ENCODE measurements around the gene MICAL3.

The MICAL3 gene

GRCh38 chr22:17807578-17808410 is 216.6 kb downstream of the MICAL3 start:
- DNase-seq = peak; percentile 18

DNA sequence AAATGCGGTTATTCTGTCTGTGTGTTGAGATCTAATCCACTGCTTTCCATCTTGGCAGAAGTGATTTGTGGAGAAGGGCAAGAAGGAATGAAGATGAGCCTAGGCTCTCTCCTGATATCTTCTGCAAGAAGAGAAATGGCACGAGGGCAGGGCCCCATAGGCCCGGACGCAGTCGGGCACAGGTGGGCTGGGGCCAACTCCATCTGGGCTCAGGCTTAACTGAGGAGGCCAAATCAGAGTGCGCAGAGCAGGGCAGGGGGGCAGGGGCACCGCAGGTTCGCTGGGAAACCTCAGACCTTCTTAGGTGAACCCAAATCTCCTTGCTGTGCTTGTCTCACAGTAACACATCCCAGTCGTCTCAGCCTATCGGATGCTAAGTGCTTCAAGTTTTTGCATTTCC is 217.3 kb downstream of the MICAL3 start:
- DNase-seq = no peak

- peak; percentile 48 for DNase-seq
Measured at GRCh38 chr22:17806437-17806836, 217.9 kb downstream of the MICAL3 start.

DNA sequence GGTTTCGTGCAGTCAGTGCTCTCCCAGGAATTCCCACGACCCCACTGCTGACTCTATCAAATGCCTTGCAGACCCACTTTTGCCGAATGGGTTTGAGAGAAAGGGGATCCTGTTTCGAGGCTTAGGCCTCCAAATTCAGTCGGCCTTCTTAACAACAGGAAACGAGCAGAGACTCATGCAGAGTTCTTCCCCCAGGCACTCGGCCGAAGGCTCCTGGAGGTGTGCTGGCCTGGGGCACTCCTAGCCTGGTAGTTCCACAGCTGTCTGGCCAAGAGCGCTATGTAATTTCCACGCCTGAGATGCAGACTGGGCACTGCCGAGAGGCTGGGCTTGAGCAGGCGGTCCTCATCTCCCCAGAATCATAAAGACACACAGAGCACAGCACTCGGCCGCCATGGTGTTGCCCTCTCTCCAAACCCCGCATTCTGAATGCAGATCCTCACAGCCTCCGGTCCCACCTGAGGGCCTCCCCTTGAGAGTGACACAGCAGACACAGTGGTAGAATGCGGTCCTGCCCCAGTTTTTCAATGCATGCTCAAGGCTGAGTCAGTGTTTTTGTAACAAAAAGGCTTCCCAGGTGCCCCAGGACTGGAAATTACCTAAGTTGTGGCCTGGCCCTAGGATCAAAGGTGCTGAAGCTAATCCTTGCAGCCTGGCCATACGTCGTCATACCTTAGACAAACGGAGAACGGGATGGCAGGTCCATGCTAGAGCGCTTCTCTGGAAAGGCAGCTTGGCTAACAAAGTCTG is 219.9 kb downstream of the MICAL3 start:
- DNase-seq = no peak

DNA sequence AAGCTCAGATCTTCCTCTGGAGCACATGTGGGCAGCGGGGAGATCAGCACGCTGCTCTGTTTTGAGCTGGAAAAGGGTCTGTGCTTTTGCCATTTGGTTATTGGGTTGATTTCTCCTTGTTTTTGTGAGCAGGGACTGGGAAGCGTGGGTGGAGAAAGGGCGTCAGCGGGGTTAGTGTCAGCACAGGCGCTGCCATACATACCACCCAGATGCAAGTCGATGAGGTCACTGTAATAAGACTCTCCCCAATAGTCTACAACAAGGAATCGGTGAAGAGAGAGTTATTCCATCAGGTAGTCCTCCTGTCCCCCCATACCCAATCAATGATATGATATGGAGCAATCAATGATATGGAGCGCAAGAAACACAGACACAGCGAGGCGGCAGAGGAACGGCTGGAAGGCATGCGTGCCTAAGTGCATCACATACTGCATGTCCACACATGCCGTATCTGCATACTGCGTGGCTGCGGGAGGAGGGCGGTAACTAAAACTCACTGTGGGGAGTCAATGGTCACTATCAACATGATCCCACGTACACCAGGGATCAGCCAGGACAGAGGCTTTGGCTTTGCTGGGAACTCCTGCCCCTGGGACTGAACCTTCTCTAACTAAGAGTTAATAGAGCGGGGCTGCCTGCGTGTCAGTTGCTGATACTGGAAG is 220.6 kb downstream of the MICAL3 start:
- no peak for DNase-seq

DNA sequence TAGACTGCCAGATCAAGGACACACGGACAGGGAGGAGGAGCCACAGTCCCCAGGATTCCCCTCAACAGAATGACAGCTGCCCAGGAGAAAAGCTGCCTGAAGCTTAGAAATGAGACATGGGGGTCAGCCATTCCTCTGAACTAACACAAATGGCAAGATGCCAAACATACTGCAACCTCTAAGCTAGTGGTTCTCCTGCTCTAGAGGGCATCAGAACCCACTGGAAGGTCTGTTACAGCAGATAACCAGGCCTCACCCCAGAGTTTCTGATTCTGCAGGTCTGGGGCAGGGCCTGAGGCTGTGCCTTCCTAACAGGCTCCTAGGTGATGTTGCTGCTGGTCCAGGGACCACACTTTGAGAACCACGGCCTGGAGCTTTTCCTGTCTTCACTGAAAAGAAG is 221.5 kb downstream of the MICAL3 start:
- DNase-seq = no peak

DNA sequence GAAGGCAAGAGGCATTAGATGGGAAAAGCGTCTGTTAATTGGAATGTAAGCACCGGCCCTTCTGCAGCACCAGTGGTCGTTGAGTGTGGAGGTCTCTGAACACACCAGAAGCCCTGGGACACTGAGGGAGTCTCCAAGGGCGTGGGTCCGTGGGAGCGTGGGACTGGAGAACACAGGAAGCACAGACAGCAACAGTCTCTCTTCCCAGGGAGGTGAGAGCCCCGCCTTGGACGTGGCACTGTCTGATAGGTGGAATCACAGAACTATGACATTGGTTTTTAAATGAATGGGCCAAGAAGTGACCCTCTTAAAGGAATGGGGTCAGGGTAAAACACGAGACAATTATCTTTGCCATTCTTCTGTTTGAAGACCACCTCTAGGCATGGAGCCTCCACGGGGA is 221.9 kb downstream of the MICAL3 start:
- DNase-seq = no peak

- DNase-seq = no peak
Measured at GRCh38 chr22:17797721-17798559, 226.4 kb downstream of the MICAL3 start.

DNA sequence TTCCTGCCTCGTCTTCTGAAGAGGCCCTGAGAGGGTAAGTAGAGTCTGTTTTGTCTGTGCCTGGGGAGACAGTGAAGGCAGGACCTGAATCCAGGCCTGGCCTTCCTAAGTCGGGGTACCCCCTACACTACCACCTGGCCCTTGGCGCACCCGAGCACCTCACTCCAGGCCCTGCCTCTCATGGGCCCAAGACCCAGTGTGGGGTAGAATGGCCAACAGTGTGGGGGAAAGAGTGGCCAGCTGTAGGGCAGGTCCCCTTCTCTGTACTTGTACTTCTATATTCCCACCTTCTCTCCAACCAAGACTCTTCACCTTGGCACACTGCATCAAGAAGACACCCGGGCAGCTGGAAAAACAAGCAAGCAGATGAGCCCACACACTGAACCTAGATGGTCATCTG is 227.7 kb downstream of the MICAL3 start:
- no peak for DNase-seq

GRCh38 chr22:17795661-17796548 is 228.5 kb downstream of the MICAL3 start:
- DNase-seq = no peak

- DNase-seq = no peak
Measured at GRCh38 chr22:17794726-17795542, 229.4 kb downstream of the MICAL3 start.

- no peak for DNase-seq
Measured at GRCh38 chr22:17792854-17793434, 231.4 kb downstream of the MICAL3 start.

DNA sequence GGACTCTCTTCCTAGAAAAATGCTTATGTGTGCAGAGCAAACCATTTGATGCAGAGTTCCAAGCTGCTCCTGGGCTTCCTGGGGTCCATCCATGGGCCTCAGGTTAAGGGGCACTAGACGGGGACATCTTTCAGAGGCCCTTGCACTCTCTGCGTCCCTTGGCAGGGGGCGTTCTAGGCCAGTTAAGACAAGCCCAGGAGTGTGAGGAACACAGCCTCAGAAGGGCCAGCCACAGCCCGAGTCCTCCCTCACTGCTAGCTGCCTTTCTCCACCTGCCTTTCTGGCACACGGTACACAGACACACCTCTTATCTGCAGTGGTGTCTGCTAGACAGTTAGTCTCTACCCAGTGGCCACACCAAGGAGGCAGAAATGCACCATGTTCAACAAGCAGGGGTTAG is 232.1 kb downstream of the MICAL3 start:
- DNase-seq = no peak

DNA sequence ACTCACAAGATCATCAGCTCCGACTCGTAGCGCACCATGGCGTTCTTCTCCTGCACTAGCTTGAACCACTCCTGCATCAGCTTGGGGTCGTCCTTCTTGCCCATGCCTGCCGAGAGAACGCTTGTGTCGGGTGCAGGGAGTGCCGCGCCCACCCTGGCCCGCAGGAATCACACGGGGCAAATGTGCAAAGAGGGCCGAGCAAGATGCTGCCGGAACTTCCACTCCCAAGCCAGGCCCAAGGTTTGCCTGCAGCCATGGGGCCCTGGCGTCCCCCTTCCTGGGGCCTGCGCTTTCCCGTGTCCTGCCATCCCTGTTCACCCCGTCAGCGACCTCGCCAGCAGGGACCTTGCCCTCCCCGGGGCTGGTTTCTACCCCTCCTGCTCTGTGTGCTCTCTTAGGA is 233.2 kb downstream of the MICAL3 start:
- no peak for DNase-seq

- no peak for DNase-seq
Measured at GRCh38 chr22:17789379-17790200, 234.8 kb downstream of the MICAL3 start.

- no peak for DNase-seq
Measured at GRCh38 chr22:17788528-17789378, 235.6 kb downstream of the MICAL3 start.

- DNase-seq = no peak
Measured at GRCh38 chr22:17787716-17788330, 236.5 kb downstream of the MICAL3 start.

DNA sequence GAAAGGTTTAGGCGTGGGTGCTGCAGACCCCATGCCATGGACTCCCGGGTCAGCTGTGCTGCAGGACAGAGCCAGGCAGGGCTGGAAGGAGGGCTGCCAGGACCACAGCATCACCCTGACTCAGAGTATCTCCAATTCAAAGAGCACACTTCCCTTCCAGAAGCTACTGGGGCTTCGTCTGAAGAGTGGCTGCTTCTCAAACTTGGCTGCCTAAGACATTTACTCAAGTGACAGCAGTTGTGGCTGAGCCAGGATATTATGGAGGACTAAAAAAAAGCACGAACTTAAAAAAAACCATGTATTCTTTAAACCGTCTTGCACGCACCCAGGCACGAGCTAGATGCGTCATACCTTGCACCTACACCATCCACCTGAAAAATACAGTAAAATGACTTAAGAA is 237.1 kb downstream of the MICAL3 start:
- no peak for DNase-seq
